NCI-H2029 (cell line): ENCODE data around the gene SHROOM3.

Experiments
- DNase-seq: peaks from one replicate; lab custom pipeline; 2025; lab: John Stamatoyannopoulos, UW

SHROOM3 gene

GRCh38 chr4:76821641-76822040 is 386.6 kb downstream of the SHROOM3 start:
- no peak for DNase-seq

- no peak for DNase-seq
Measured at GRCh38 chr4:76822303-76822702, 387.3 kb downstream of the SHROOM3 start.

GRCh38 chr4:76823495-76823894 is 388.5 kb downstream of the SHROOM3 start:
- DNase-seq: no peak

GRCh38 chr4:76830612-76830963 is 395.6 kb downstream of the SHROOM3 start:
- DNase-seq: no peak

- DNase-seq: peak; percentile 63
Measured at GRCh38 chr4:76830964-76831703, 396.1 kb downstream of the SHROOM3 start.

- DNase-seq: no peak
Measured at GRCh38 chr4:76831711-76832373, 396.8 kb downstream of the SHROOM3 start.
